ENCODE measurements around the gene SORCS2.

Gene SORCS2

DNA sequence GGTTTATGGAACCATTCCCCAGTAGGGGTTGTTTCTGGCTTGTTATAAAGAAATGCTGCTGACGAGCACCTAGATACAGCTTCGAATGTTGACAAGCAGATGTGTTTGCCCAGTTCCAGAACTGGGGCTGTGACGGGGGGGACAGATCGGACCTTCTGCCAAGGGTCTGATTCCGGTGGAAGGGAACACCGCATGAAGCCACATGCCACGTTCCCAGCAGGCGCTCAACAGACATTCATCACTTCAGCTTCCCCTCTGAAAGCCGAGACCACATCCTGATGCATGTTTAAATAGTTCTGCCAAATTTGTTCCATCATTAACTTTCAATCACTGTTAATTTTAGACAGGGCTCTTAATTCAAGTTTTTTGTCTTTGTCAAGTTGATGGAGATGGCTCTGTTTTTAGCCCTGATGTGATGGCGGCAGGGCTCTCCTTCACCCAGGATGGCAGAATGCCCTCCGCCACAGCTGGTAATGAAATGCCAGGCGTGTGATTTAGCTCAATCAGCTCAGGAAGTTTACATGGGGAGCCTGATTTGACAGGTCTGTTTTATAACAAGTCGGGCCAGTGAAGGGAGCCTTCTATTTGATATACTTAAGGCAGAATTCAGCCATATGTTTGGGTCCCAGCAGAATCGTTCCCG lies 185.0 kb downstream of the SORCS2 start:
- Histone ChIP-seq H3K27me3 (ENCODE audit: insufficient read depth, low read length) (no peaks in the 10 kb centered on the region), H2BK12ac (ENCODE audit: low read length) (no peak overlapping the region), H4K8ac (ENCODE audit: low read depth, low read length) (no peak overlapping the region), H2BK120ac (ENCODE audit: insufficient read depth, low read length, poor library complexity) (no peak overlapping the region), H3K79me2 (ENCODE audit: control insufficient read depth, insufficient read depth, low read length, poor library complexity) (no peaks in the 10 kb centered on the region), H2AK5ac (ENCODE audit: low read length) (no peak overlapping the region), H2AFZ (ENCODE audit: insufficient read depth, low read length, poor library complexity) (no peak overlapping the region), H3K14ac (ENCODE audit: low read length) (no peak overlapping the region), H3K4me2 (ENCODE audit: low read length) (no peak overlapping the region), H3K27ac (ENCODE audit: low read depth, low read length) (no peak overlapping the region), H3K9me3 (ENCODE audit: insufficient read depth, low read depth, low read length) (peaks cover 1% of the 10 kb centered on the region), H2BK5ac (ENCODE audit: low read depth, low read length, poor library complexity) (no peak overlapping the region), H3K23ac (ENCODE audit: low read length) (no peak overlapping the region), H3K18ac (ENCODE audit: low read length) (no peak overlapping the region), H3K4me1 (ENCODE audit: control insufficient read depth in 1 of 2, insufficient read depth in 2 of 2, low read length in 2 of 2) (no peaks in the 10 kb centered on the region), H4K91ac (ENCODE audit: low read depth, low read length) (no peak overlapping the region), H3K9ac (ENCODE audit: low read length) (no peak overlapping the region), H3K36me3 (ENCODE audit: control insufficient read depth in 1 of 2, insufficient read depth in 2 of 2, low read length in 2 of 2) (no peaks in the 10 kb centered on the region), H3K4me3 (ENCODE audit: low read depth, low read length) (no peak overlapping the region), H4K12ac (ENCODE audit: low read depth, low read length) (no peak overlapping the region), H3K79me1 (ENCODE audit: low read length) (no peaks in the 10 kb centered on the region), H3K4ac (ENCODE audit: low read depth, low read length) (no peak overlapping the region)
- no CpG with 5 or more reads among the region's 15 CpGs for WGBS (ENCODE audit: extremely low coverage, insufficient coverage, insufficient read length)
- DNase-seq: no peak

DNA sequence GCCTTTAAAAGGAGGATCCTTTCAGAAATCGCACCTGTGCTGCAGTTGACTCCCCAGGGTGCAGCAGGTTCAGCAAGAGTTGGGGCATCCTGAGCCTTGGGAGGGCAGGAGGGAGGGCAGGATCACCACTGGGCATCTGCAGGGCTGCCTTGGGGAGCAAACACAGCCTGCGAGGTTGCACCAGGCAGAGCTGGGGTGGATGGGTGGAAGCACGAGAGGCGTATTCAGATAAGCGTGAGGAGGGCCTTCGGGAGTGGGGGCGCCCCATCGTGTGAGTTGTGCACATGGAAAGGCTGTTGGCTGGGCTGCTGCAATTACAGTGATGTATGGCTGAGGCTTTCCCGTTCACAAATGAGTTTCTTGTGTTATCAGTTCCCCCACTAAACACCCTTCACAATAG lies 186.8 kb downstream of the SORCS2 start:
- no peak overlapping the region for H3K14ac ChIP-seq (ENCODE audit: low read length)
- no CpG with 5 or more reads among the region's 9 CpGs for WGBS (ENCODE audit: extremely low coverage, insufficient coverage, insufficient read length)
- no peaks in the 10 kb centered on the region for H3K36me3 ChIP-seq (ENCODE audit: control insufficient read depth in 1 of 2, insufficient read depth in 2 of 2, low read length in 2 of 2)
- H2BK12ac ChIP-seq (ENCODE audit: low read length): no peak overlapping the region
- H2BK5ac ChIP-seq (ENCODE audit: low read depth, low read length, poor library complexity): no peak overlapping the region
- H3K9ac ChIP-seq (ENCODE audit: low read length): no peak overlapping the region
- peaks cover 1% of the 10 kb centered on the region for H3K9me3 ChIP-seq (ENCODE audit: insufficient read depth, low read depth, low read length)
- no peak overlapping the region for H3K4me2 ChIP-seq (ENCODE audit: low read length)
- H3K27me3 ChIP-seq (ENCODE audit: insufficient read depth, low read length): no peaks in the 10 kb centered on the region
- H2AK5ac ChIP-seq (ENCODE audit: low read length): no peak overlapping the region
- no peaks in the 10 kb centered on the region for H3K79me2 ChIP-seq (ENCODE audit: control insufficient read depth, insufficient read depth, low read length, poor library complexity)
- H3K4me1 ChIP-seq (ENCODE audit: control insufficient read depth in 1 of 2, insufficient read depth in 2 of 2, low read length in 2 of 2): no peaks in the 10 kb centered on the region
- H2BK120ac ChIP-seq (ENCODE audit: insufficient read depth, low read length, poor library complexity): no peak overlapping the region
- no peak overlapping the region for H3K4ac ChIP-seq (ENCODE audit: low read depth, low read length)
- H4K91ac ChIP-seq (ENCODE audit: low read depth, low read length): no peak overlapping the region
- H4K8ac ChIP-seq (ENCODE audit: low read depth, low read length): no peak overlapping the region
- no peaks in the 10 kb centered on the region for H3K79me1 ChIP-seq (ENCODE audit: low read length)
- H3K18ac ChIP-seq (ENCODE audit: low read length): no peak overlapping the region
- no peak overlapping the region for H4K12ac ChIP-seq (ENCODE audit: low read depth, low read length)
- no peak overlapping the region for H3K27ac ChIP-seq (ENCODE audit: low read depth, low read length)
- no peak overlapping the region for H3K23ac ChIP-seq (ENCODE audit: low read length)
- no peak overlapping the region for H3K4me3 ChIP-seq (ENCODE audit: low read depth, low read length)
- H2AFZ ChIP-seq (ENCODE audit: insufficient read depth, low read length, poor library complexity): no peak overlapping the region
- DNase-seq: no peak

DNA sequence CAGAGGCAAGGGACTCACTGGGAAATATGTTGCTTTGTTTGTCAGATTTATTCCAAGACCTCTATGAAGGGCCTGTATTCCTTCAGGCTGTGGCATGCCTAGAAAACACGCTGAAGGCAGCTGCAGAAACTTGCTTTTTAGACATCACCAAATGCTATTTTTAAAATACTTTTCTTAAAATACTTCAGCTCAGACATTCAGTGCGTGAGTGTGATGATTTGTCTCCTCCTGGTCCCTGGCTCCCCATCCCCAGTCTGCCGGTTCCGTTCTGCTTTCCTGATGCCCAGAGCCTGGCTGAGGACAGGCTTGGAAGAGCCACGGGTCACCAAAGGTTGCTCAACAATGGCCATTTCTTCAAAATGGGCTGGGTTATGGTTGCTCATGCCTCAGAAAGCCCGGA lies 187.4 kb downstream of the SORCS2 start:
- H3K27ac ChIP-seq (ENCODE audit: low read depth, low read length): no peak overlapping the region
- WGBS (ENCODE audit: extremely low coverage, insufficient coverage, insufficient read length): no CpG with 5 or more reads among the region's 6 CpGs
- H3K27me3 ChIP-seq (ENCODE audit: insufficient read depth, low read length): no peaks in the 10 kb centered on the region
- no peak overlapping the region for H3K23ac ChIP-seq (ENCODE audit: low read length)
- H3K36me3 ChIP-seq (ENCODE audit: control insufficient read depth in 1 of 2, insufficient read depth in 2 of 2, low read length in 2 of 2): no peaks in the 10 kb centered on the region
- H3K14ac ChIP-seq (ENCODE audit: low read length): no peak overlapping the region
- H3K18ac ChIP-seq (ENCODE audit: low read length): no peak overlapping the region
- H3K4me2 ChIP-seq (ENCODE audit: low read length): no peak overlapping the region
- H3K4me1 ChIP-seq (ENCODE audit: control insufficient read depth in 1 of 2, insufficient read depth in 2 of 2, low read length in 2 of 2): no peaks in the 10 kb centered on the region
- no peak for DNase-seq
- H4K91ac ChIP-seq (ENCODE audit: low read depth, low read length): no peak overlapping the region
- no peak overlapping the region for H3K4ac ChIP-seq (ENCODE audit: low read depth, low read length)
- no peak overlapping the region for H2BK12ac ChIP-seq (ENCODE audit: low read length)
- H2BK120ac ChIP-seq (ENCODE audit: insufficient read depth, low read length, poor library complexity): no peak overlapping the region
- H4K12ac ChIP-seq (ENCODE audit: low read depth, low read length): no peak overlapping the region
- peaks cover 1% of the 10 kb centered on the region for H3K9me3 ChIP-seq (ENCODE audit: insufficient read depth, low read depth, low read length)
- H2BK5ac ChIP-seq (ENCODE audit: low read depth, low read length, poor library complexity): no peak overlapping the region
- H3K4me3 ChIP-seq (ENCODE audit: low read depth, low read length): no peak overlapping the region
- H2AFZ ChIP-seq (ENCODE audit: insufficient read depth, low read length, poor library complexity): no peak overlapping the region
- H3K79me2 ChIP-seq (ENCODE audit: control insufficient read depth, insufficient read depth, low read length, poor library complexity): no peaks in the 10 kb centered on the region
- no peak overlapping the region for H3K9ac ChIP-seq (ENCODE audit: low read length)
- no peak overlapping the region for H2AK5ac ChIP-seq (ENCODE audit: low read length)
- H4K8ac ChIP-seq (ENCODE audit: low read depth, low read length): no peak overlapping the region
- no peaks in the 10 kb centered on the region for H3K79me1 ChIP-seq (ENCODE audit: low read length)

DNA sequence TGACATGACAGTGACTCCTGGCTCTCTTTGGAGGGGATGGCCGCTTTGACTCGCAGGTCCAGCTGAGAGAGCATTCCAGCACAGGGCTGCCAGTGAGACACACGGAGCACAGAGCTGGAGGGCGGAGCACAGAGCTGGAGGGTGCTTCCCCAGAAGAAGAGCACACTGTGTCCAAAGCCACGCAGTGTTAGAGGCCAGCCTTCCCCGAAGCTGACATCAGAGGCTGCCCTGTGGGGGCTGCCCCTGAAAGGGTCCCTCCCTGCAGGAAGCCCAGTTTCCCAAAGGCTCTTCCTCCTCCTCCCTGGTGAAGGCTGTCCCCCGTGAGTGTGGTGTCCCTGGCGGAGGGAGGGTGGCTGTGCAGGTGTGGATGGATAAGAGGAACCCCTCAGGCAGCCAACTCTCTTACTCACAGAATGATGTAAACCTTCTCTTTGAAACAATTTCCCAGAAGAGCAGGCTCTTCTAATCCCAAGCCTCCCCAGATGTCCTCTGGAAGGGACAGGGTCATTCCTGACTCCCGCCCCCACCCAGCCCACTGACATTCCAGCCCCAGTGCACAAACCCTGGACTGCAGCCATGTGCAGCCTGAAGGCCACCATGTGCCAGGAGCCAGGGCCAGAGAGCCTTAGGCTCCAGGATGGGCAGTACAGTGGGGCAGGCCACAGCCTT lies 189.0 kb downstream of the SORCS2 start:
- H3K36me3 ChIP-seq (ENCODE audit: control insufficient read depth in 1 of 2, insufficient read depth in 2 of 2, low read length in 2 of 2): no peaks in the 10 kb centered on the region
- no peak overlapping the region for H4K8ac ChIP-seq (ENCODE audit: low read depth, low read length)
- H3K4me1 ChIP-seq (ENCODE audit: control insufficient read depth in 1 of 2, insufficient read depth in 2 of 2, low read length in 2 of 2): no peaks in the 10 kb centered on the region
- no peak overlapping the region for H2BK5ac ChIP-seq (ENCODE audit: low read depth, low read length, poor library complexity)
- no peak overlapping the region for H3K27ac ChIP-seq (ENCODE audit: low read depth, low read length)
- H3K79me2 ChIP-seq (ENCODE audit: control insufficient read depth, insufficient read depth, low read length, poor library complexity): no peaks in the 10 kb centered on the region
- WGBS (ENCODE audit: extremely low coverage, insufficient coverage, insufficient read length): no CpG with 5 or more reads among the region's 9 CpGs
- no peak overlapping the region for H2AFZ ChIP-seq (ENCODE audit: insufficient read depth, low read length, poor library complexity)
- H3K4ac ChIP-seq (ENCODE audit: low read depth, low read length): no peak overlapping the region
- no peak overlapping the region for H4K12ac ChIP-seq (ENCODE audit: low read depth, low read length)
- H3K9me3 ChIP-seq (ENCODE audit: insufficient read depth, low read depth, low read length): peaks cover 6% of the 10 kb centered on the region
- H2AK5ac ChIP-seq (ENCODE audit: low read length): no peak overlapping the region
- H2BK12ac ChIP-seq (ENCODE audit: low read length): no peak overlapping the region
- H3K4me2 ChIP-seq (ENCODE audit: low read length): no peak overlapping the region
- H3K4me3 ChIP-seq (ENCODE audit: low read depth, low read length): no peak overlapping the region
- H3K79me1 ChIP-seq (ENCODE audit: low read length): no peaks in the 10 kb centered on the region
- H3K9ac ChIP-seq (ENCODE audit: low read length): no peak overlapping the region
- no peak overlapping the region for H3K18ac ChIP-seq (ENCODE audit: low read length)
- H2BK120ac ChIP-seq (ENCODE audit: insufficient read depth, low read length, poor library complexity): no peak overlapping the region
- H3K23ac ChIP-seq (ENCODE audit: low read length): no peak overlapping the region
- no peak overlapping the region for H3K14ac ChIP-seq (ENCODE audit: low read length)
- H3K27me3 ChIP-seq (ENCODE audit: insufficient read depth, low read length): no peaks in the 10 kb centered on the region
- DNase-seq: no peak
- H4K91ac ChIP-seq (ENCODE audit: low read depth, low read length): no peak overlapping the region

All from trophoblast cell (in vitro differentiated cells and primary cell).